Vagina (tissue), 2 donors: Measurements from ENCODE around the gene IQGAP2. TPM values are rescaled to one million over a fixed set of nuclear protein-coding genes. Genes with fewer than 3 reads are reported as not detected.
A peak's percentile ranks its signal among the peaks of the same experiment; 100 is the strongest.

Experiments used
- DNase-seq, 2 donors: peaks; one replicate each; pipeline ENCODE4 v3.0.0-alpha.2; 2017; ENCODE audit errors: extremely low spot score in 2 of 2
- H3K27ac ChIP-seq: fragments of 200-600 bp; sonication (generic); one replicate; pipeline ENCODE4 v1.5.1; 2019
- H3K27me3 ChIP-seq: fragments of 200-600 bp; sonication (generic); one replicate; pipeline ENCODE4 v1.5.1; 2019
- H3K36me3 ChIP-seq, 2 donors: fragments of 200-600 bp; sonication (generic); one replicate each; pipeline ENCODE4 v1.5.1; 2017 to 2019
- H3K4me1 ChIP-seq: fragments of 200-600 bp; sonication (generic); one replicate; pipeline ENCODE4 v1.5.1; 2019
- H3K4me3 ChIP-seq, 2 donors: fragments of 200-600 bp; sonication (generic); 1 replicate in 1 of 2; 2 replicates in 1 of 2; pipeline ENCODE4 v1.5.1; 2016 to 2019
- H3K9me3 ChIP-seq: fragments of 200-600 bp; sonication (generic); one replicate; pipeline ENCODE4 v1.5.1; 2019
- CTCF ChIP-seq, 3 experiments: fragments of 450-650 bp in 2 of 3; fragments of 200-600 bp in 1 of 3; sonication (generic) in 1 of 3; IDR thresholded peaks; one replicate each; pipeline ENCODE4 v1.5.1; 2017 to 2019; ENCODE audit warnings: antibody characterized with exemption in 3 of 3, mild to moderate bottlenecking in 2 of 3, moderate library complexity in 2 of 3
- POLR2A ChIP-seq, 2 donors: fragments of 450-650 bp; IDR thresholded peaks; one replicate each; pipeline ENCODE4 v1.6.1; 2017; ENCODE audit warnings: antibody characterized with exemption in 2 of 2, mild to moderate bottlenecking in 2 of 2, moderate library complexity in 2 of 2
- POLR2AphosphoS5 ChIP-seq, 2 donors: sonication (generic); formaldehyde crosslinking; IDR thresholded peaks; one replicate each; pipeline ENCODE4 v1.9.0; 2017; ENCODE audit warnings: antibody characterized with exemption in 2 of 2, mild to moderate bottlenecking in 2 of 2, low read depth in 1 of 2; ENCODE audit not compliant: insufficient read depth in 1 of 2
- intact Hi-C: fragments of 100-400 bp; cut with DNase I; formaldehyde crosslinking; loops from one replicate; pipeline ENCODE4 v1.15.1; 2023
- total RNA-seq: library from RNA; depleted of rRNA; stranded (reverse); fragments of >200 nt; gene quantifications from one replicate; pipeline ENCODE4 v1.2.3, GENCODE V29; 2016

Gene IQGAP2
- total RNA-seq, 1 donor from 2014 or later = 8.6 TPM

- peak overlapping the region; percentile 77 for H3K27ac ChIP-seq
- intact Hi-C loops = no loop called here
- DNase-seq = no peak
- no peaks in the 10 kb centered on the region for H3K27me3 ChIP-seq
- TF ChIP-seq POLR2AphosphoS5 (IDR thresholded peaks at IDR 0.05; ENCODE audit: insufficient read depth in 1 of 2, low read depth in 1 of 2) = no peak
- no peak for TF ChIP-seq POLR2A (IDR thresholded peaks at IDR 0.05)
- no peak for TF ChIP-seq CTCF (IDR thresholded peaks at IDR 0.05)
- H3K36me3 ChIP-seq = no peaks in the 10 kb centered on the region
- H3K4me1 ChIP-seq = peaks cover 35% of the 10 kb centered on the region
- H3K9me3 ChIP-seq = no peaks in the 10 kb centered on the region
- peak overlapping the region; percentile 78 to 93 for H3K4me3 ChIP-seq
These were observed 311.8 kb downstream of the IQGAP2 start for GRCh38 chr5:76714751-76715485.

- H3K27me3 ChIP-seq = no peaks in the 10 kb centered on the region
- no peaks in the 10 kb centered on the region for H3K36me3 ChIP-seq
- H3K4me3 ChIP-seq = peak overlapping the region; percentile 78 to 93
- H3K4me1 ChIP-seq = peaks cover 35% of the 10 kb centered on the region
- peak overlapping the region; percentile 77 for H3K27ac ChIP-seq
- intact Hi-C loops = no loop called here
- TF ChIP-seq POLR2AphosphoS5 (IDR thresholded peaks at IDR 0.05; ENCODE audit: insufficient read depth in 1 of 2, low read depth in 1 of 2) = no peak
- TF ChIP-seq CTCF (IDR thresholded peaks at IDR 0.05) = no peak
- no peak for TF ChIP-seq POLR2A (IDR thresholded peaks at IDR 0.05)
- H3K9me3 ChIP-seq = no peaks in the 10 kb centered on the region
- DNase-seq = no peak
These were observed 312.3 kb downstream of the IQGAP2 start for GRCh38 chr5:76715486-76715735.

GRCh38 chr5:76715736-76716455 lies 312.8 kb downstream of the IQGAP2 start, which contains the start of gene F2R:
Gene F2R (plus strand): TSS chr5:76716126. CDS start chr5:76716308, 182 bp downstream.
- H3K27me3 ChIP-seq = no peaks in the 10 kb centered on the region
- no peaks in the 10 kb centered on the region for H3K9me3 ChIP-seq
- H3K4me1 ChIP-seq = peaks cover 35% of the 10 kb centered on the region
- peak within 1 kb of the TSS; percentile 77 for H3K27ac ChIP-seq
- peak within 1 kb of the TSS; percentile 78 to 93 for H3K4me3 ChIP-seq
- TF ChIP-seq POLR2AphosphoS5 (IDR thresholded peaks at IDR 0.05; ENCODE audit: insufficient read depth in 1 of 2, low read depth in 1 of 2) (no peak), CTCF (IDR thresholded peaks at IDR 0.05) (peak in 1 of 3 experiments; percentile 25), POLR2A (IDR thresholded peaks at IDR 0.05) (no peak)
- intact Hi-C loops = no loop called here
- H3K36me3 ChIP-seq = no peaks in the 10 kb centered on the region
- DNase-seq = no peak

GRCh38 chr5:76716456-76717157 lies 313.5 kb downstream of the IQGAP2 start:
- H3K27me3 ChIP-seq = no peaks in the 10 kb centered on the region
- intact Hi-C loops = no loop called here
- DNase-seq = no peak
- TF ChIP-seq CTCF (IDR thresholded peaks at IDR 0.05) = no peak
- TF ChIP-seq POLR2A (IDR thresholded peaks at IDR 0.05) = no peak
- TF ChIP-seq POLR2AphosphoS5 (IDR thresholded peaks at IDR 0.05; ENCODE audit: insufficient read depth in 1 of 2, low read depth in 1 of 2) = no peak
- no peaks in the 10 kb centered on the region for H3K36me3 ChIP-seq
- no peaks in the 10 kb centered on the region for H3K9me3 ChIP-seq
- H3K4me1 ChIP-seq = peaks cover 35% of the 10 kb centered on the region
- H3K27ac ChIP-seq = peak overlapping the region; percentile 77
- H3K4me3 ChIP-seq = peak overlapping the region; percentile 78 to 93
